SK-N-SH treated with all-trans-retinoic acid at 6 μM for 48 hours (cell line): ENCODE results near the gene ABCD3.

Experiments used
- ATAC-seq: fragments of 200-7000 bp; cut with Tn5 transposase; 3 replicates; pipeline ENCODE4 v1.9.1; 2020; ENCODE audit warnings: mild to moderate bottlenecking, moderate library complexity
- ARNTL ChIP-seq: fragments of 450-650 bp; formaldehyde crosslinking; IDR thresholded peaks from 2 replicates; pipeline ENCODE4 v1.5.0; 2020; ENCODE audit warnings: low read depth, mild to moderate bottlenecking, moderate library complexity, borderline replicate concordance
- BACH2 ChIP-seq: fragments of 250-450 bp; sonication (Bioruptor Pico); IDR thresholded peaks from 2 replicates; pipeline ENCODE4 v1.9.0; 2021; ENCODE audit warnings: mild to moderate bottlenecking, borderline replicate concordance
- CREB5 ChIP-seq: fragments of 250-450 bp; sonication (Bioruptor Pico); IDR thresholded peaks from 2 replicates; pipeline ENCODE4 v1.5.1; 2020; ENCODE audit warnings: low read depth, mild to moderate bottlenecking, moderate library complexity
- CSDC2 ChIP-seq: fragments of 250-450 bp; sonication (Bioruptor Pico); IDR thresholded peaks from 2 replicates; pipeline ENCODE4 v1.5.0; 2020; ENCODE audit warnings: mild to moderate bottlenecking, moderate library complexity
- CSRNP3 ChIP-seq: fragments of 250-450 bp; sonication (Bioruptor Pico); IDR thresholded peaks from 2 replicates; pipeline ENCODE4 v1.5.1; 2021; ENCODE audit warnings: mild to moderate bottlenecking, moderate library complexity
- ESRRG ChIP-seq: fragments of 250-450 bp; sonication (Bioruptor Pico); IDR thresholded peaks from 2 replicates; pipeline ENCODE4 v1.6.1; 2021; ENCODE audit warnings: mild to moderate bottlenecking
- GLIS3 ChIP-seq: fragments of 250-450 bp; sonication (Bioruptor Pico); IDR thresholded peaks from 2 replicates; pipeline ENCODE4 v1.5.0; 2020; ENCODE audit warnings: mild to moderate bottlenecking, moderate library complexity
- ISL1 ChIP-seq: fragments of 250-450 bp; sonication (Bioruptor Pico); IDR thresholded peaks from 2 replicates; pipeline ENCODE4 v2.1.2; 2022; ENCODE audit warnings: mild to moderate bottlenecking, moderate library complexity
- OSR1 ChIP-seq: fragments of 250-450 bp; sonication (Bioruptor Pico); IDR thresholded peaks from 2 replicates; pipeline ENCODE4 v1.8.0; 2022; ENCODE audit warnings: moderate library complexity, mild to moderate bottlenecking, inconsistent platforms
- PATZ1 ChIP-seq: fragments of 250-450 bp; sonication (Bioruptor Pico); IDR thresholded peaks from 2 replicates; pipeline ENCODE4 v1.8.0; 2020; ENCODE audit warnings: mild to moderate bottlenecking, moderate library complexity, borderline replicate concordance
- POU6F1 ChIP-seq: fragments of 250-450 bp; sonication (Bioruptor Pico); IDR thresholded peaks from 2 replicates; pipeline ENCODE4 v1.8.0; 2021; ENCODE audit warnings: low read depth, mild to moderate bottlenecking, moderate library complexity, borderline replicate concordance
- PPARA ChIP-seq: fragments of 250-450 bp; sonication (Bioruptor Pico); IDR thresholded peaks from 2 replicates; pipeline ENCODE4 v1.5.0; 2020; ENCODE audit warnings: mild to moderate bottlenecking, borderline replicate concordance
- RARB ChIP-seq: fragments of 250-450 bp; sonication (Bioruptor Pico); IDR thresholded peaks from 2 replicates; pipeline ENCODE4 v1.8.0; 2021; ENCODE audit warnings: mild to moderate bottlenecking, moderate library complexity
- SNAI2 ChIP-seq: fragments of 250-450 bp; sonication (Bioruptor Pico); IDR thresholded peaks from 2 replicates; pipeline ENCODE4 v1.5.0; 2020; ENCODE audit warnings: mild to moderate bottlenecking, moderate library complexity
- TCF4 ChIP-seq: fragments of 250-450 bp; sonication (Bioruptor Pico); IDR thresholded peaks from 2 replicates; pipeline ENCODE4 v1.8.0; 2021; ENCODE audit warnings: mild to moderate bottlenecking, moderate library complexity, borderline replicate concordance
- TOX ChIP-seq: fragments of 250-450 bp; sonication (Bioruptor Pico); IDR thresholded peaks from 2 replicates; pipeline ENCODE4 v1.8.0; 2021; ENCODE audit warnings: mild to moderate bottlenecking, moderate library complexity, borderline replicate concordance
- ZC3H10 ChIP-seq: fragments of 250-450 bp; sonication (Bioruptor Pico); IDR thresholded peaks from 2 replicates; pipeline ENCODE4 v1.5.1; 2021; ENCODE audit warnings: mild to moderate bottlenecking, moderate library complexity
- ZFP3 ChIP-seq: fragments of 250-450 bp; sonication (Bioruptor Pico); IDR thresholded peaks from 2 replicates; pipeline ENCODE4 v1.5.0; 2020; ENCODE audit warnings: mild to moderate bottlenecking, moderate library complexity
- ZNF565 ChIP-seq: fragments of 450-650 bp; formaldehyde crosslinking; conservative IDR thresholded peaks from 2 replicates; pipeline ENCODE4 v1.5.0; 2020; ENCODE audit warnings: low read depth, mild to moderate bottlenecking, moderate library complexity
- ZNF70 ChIP-seq: fragments of 450-650 bp; formaldehyde crosslinking; IDR thresholded peaks from 2 replicates; pipeline ENCODE4 v1.5.0; 2020; ENCODE audit warnings: mild to moderate bottlenecking, moderate library complexity
- ZNF8 ChIP-seq: fragments of 450-650 bp; formaldehyde crosslinking; IDR thresholded peaks from 2 replicates; pipeline ENCODE4 v1.5.0; 2020; ENCODE audit warnings: mild to moderate bottlenecking, moderate library complexity
- TF ChIP-seq, protein P1 (sequence below): fragments of 250-450 bp; sonication (Bioruptor Pico); IDR thresholded peaks from 2 replicates; pipeline ENCODE4 v1.5.0; 2020; ENCODE audit warnings: mild to moderate bottlenecking, moderate library complexity

ABCD3 gene

DNA sequence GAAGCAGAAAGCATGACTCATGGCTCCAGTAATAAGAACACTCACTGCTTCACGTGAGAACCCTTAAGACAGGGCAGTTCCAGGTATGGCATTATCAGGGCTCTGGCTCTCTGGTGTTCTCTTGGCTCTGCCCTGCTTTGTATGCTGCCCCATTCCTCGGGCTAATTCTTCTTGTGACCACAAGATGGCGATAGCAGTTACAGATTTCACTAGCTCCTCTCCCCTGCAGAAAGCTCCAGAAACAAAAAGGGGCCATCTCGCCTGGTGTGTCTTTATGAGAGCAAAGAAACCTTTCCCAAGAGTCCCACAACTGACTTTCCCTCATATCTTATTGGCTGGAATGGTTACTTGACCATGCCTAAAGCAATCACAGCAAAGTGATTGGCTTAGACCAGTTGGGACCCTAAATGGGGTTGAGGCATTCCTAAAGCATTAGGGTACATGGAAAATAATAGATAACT is 63.3 kb downstream of the ABCD3 start (continued):
- no peak for TF ChIP-seq POU6F1 (CRISPR knock-in tag)
- TF ChIP-seq OSR1 (CRISPR knock-in tag): no peak

- no peak for ATAC-seq
Measured at GRCh38 chr1:94486990-94487389, 68.8 kb downstream of the ABCD3 start.

GRCh38 chr1:94490556-94490955 is 72.4 kb downstream of the ABCD3 start:
- no peak for ATAC-seq
- TF ChIP-seq GLIS3: no peak
- TF ChIP-seq PATZ1 (CRISPR knock-in tag): no peak
- TF ChIP-seq TCF4 (CRISPR knock-in tag): no peak
- TF ChIP-seq ZFP3 (CRISPR knock-in tag): no peak
- no peak for TF ChIP-seq SNAI2 (CRISPR knock-in tag)

More at GRCh38 chr1:94486990-94487389, 68.8 kb downstream of the ABCD3 start:
- TF ChIP-seq RARB (no peak), ZNF8 (no peak), ESRRG (CRISPR knock-in tag) (no peak), PPARA (CRISPR knock-in tag) (no peak), OSR1 (CRISPR knock-in tag) (no peak), SNAI2 (CRISPR knock-in tag) (no peak), ZNF565 (CRISPR knock-in tag) (no peak)

DNA sequence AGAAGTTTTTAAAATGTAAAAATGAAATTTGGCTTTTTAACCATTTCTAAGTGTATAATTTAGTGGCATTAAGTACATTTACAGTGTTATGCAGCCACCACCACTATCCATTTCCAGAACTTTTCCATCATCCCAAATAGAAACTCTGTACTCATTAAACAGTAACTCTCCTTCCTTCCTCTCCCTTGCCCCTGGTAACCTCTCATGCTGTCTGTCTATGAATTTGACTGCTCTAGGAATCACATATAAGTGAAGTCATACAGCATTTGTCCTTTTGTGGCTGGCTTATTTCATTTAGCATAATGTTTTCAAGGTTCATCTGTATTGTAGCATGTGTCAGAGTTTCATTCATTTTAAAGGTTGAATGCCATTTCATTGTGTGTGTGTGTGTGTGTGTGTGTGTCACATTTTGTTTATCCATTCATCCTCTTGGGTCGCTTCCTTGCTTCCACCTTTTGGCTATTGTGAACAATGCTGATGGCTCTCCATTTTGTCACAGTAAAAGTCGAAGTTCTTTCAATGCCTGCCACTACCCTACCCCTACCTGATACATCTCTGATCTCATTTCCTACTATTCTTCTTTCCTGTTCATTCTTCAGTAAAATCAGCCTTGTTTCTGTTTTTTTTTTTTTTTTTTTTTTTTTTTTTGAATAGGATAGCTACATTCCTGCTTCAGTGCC is 78.0 kb downstream of the ABCD3 start:
- TF ChIP-seq POU6F1 (CRISPR knock-in tag): no peak
- TF ChIP-seq OSR1 (CRISPR knock-in tag): no peak
- TF ChIP-seq PPARA (CRISPR knock-in tag): no peak
- no peak for TF ChIP-seq RARB
- no peak for TF ChIP-seq CREB5 (CRISPR knock-in tag)
- no peak for TF ChIP-seq CSDC2 (CRISPR knock-in tag)
- TF ChIP-seq TOX: no peak
- TF ChIP-seq PATZ1 (CRISPR knock-in tag): no peak
- no peak for TF ChIP-seq ISL1 (CRISPR knock-in tag)
- no peak for TF ChIP-seq TCF4 (CRISPR knock-in tag)
- TF ChIP-seq CSRNP3 (CRISPR knock-in tag): no peak
- TF ChIP-seq, protein P1, sequence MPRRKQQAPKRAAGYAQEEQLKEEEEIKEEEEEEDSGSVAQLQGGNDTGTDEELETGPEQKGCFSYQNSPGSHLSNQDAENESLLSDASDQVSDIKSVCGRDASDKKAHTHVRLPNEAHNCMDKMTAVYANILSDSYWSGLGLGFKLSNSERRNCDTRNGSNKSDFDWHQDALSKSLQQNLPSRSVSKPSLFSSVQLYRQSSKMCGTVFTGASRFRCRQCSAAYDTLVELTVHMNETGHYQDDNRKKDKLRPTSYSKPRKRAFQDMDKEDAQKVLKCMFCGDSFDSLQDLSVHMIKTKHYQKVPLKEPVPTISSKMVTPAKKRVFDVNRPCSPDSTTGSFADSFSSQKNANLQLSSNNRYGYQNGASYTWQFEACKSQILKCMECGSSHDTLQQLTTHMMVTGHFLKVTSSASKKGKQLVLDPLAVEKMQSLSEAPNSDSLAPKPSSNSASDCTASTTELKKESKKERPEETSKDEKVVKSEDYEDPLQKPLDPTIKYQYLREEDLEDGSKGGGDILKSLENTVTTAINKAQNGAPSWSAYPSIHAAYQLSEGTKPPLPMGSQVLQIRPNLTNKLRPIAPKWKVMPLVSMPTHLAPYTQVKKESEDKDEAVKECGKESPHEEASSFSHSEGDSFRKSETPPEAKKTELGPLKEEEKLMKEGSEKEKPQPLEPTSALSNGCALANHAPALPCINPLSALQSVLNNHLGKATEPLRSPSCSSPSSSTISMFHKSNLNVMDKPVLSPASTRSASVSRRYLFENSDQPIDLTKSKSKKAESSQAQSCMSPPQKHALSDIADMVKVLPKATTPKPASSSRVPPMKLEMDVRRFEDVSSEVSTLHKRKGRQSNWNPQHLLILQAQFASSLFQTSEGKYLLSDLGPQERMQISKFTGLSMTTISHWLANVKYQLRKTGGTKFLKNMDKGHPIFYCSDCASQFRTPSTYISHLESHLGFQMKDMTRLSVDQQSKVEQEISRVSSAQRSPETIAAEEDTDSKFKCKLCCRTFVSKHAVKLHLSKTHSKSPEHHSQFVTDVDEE: no peak
- no peak for TF ChIP-seq ZNF565 (CRISPR knock-in tag)
- no peak for TF ChIP-seq ZC3H10 (CRISPR knock-in tag)
- no peak for TF ChIP-seq ZNF70 (CRISPR knock-in tag)
- TF ChIP-seq ZNF8: no peak
- no peak for TF ChIP-seq GLIS3
- TF ChIP-seq ARNTL: no peak
- no peak for TF ChIP-seq BACH2 (CRISPR knock-in tag)
- TF ChIP-seq, all 23 proteins: peak for 0
- ATAC-seq: no peak
